ENCODE data around the gene IFNL1.
A peak's percentile ranks its signal among the peaks of the same experiment; 100 is the strongest.

Gene IFNL1

GRCh38 chr19:39310558-39311311 is 14.5 kb downstream of the IFNL1 start:
- peaks cover 47% of the 10 kb centered on the region for H3K27me3 Mint-ChIP-seq (ENCODE audit: low read depth)
- H3K36me3 Mint-ChIP-seq (ENCODE audit: low read depth): peaks cover 22% of the 10 kb centered on the region
- H3K4me3 Mint-ChIP-seq: peak overlapping the region in 1 of 3 experiments; percentile 34
- H3K27ac Mint-ChIP-seq: no peak overlapping the region
- peaks cover 13% of the 10 kb centered on the region for H3K4me1 Mint-ChIP-seq
- TF ChIP-seq, protein P1, sequence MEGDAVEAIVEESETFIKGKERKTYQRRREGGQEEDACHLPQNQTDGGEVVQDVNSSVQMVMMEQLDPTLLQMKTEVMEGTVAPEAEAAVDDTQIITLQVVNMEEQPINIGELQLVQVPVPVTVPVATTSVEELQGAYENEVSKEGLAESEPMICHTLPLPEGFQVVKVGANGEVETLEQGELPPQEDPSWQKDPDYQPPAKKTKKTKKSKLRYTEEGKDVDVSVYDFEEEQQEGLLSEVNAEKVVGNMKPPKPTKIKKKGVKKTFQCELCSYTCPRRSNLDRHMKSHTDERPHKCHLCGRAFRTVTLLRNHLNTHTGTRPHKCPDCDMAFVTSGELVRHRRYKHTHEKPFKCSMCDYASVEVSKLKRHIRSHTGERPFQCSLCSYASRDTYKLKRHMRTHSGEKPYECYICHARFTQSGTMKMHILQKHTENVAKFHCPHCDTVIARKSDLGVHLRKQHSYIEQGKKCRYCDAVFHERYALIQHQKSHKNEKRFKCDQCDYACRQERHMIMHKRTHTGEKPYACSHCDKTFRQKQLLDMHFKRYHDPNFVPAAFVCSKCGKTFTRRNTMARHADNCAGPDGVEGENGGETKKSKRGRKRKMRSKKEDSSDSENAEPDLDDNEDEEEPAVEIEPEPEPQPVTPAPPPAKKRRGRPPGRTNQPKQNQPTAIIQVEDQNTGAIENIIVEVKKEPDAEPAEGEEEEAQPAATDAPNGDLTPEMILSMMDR (IDR thresholded peaks at IDR 0.05; ENCODE audit: unreplicated experiment in 3 of 3): no peak
- H3K9me3 Mint-ChIP-seq: no peaks in the 10 kb centered on the region

DNA sequence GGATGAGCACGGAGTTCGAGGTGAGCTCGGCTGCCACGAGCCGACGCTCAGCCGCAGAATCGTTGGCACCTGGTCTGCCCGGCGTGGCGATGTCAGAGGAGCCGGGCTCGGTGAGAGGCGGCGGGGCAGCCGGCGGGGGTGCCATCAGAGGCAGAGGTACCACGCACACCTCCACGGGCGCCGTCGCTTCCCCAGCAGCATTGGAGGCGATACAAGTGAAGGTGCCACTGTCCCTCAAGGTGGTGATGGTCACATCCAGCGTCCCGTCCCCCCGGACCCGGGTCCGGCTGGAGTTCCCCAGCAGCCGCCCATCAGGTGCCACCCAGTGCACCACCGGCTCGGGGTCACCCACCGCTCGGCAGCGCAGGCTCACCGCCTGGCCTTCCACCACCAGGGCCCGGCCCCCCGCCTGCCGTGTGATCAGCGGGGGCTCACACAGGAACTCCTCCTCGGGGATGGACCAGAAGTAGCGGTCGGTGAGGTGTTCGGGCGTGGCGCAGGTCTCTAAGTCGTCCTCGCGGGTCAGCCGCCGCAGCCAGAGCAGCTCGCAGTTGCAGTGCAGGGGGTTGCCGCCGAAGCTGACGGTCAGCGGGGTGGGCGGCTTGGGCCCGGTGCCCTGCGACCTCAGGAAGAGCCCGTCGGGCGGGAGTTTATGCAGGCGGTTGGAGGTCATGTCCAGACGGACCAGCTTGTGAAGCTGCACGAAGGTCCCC is 18.0 kb downstream of the IFNL1 start:
- H3K4me1 Mint-ChIP-seq: peaks cover 5% of the 10 kb centered on the region
- H3K27me3 Mint-ChIP-seq (ENCODE audit: low read depth): peaks cover 27% of the 10 kb centered on the region
- H3K4me3 Mint-ChIP-seq: no peak overlapping the region
- H3K27ac Mint-ChIP-seq: no peak overlapping the region
- H3K9me3 Mint-ChIP-seq: no peaks in the 10 kb centered on the region
- TF ChIP-seq, protein P1 (IDR thresholded peaks at IDR 0.05; ENCODE audit: unreplicated experiment in 3 of 3): no peak
- H3K36me3 Mint-ChIP-seq (ENCODE audit: low read depth): peaks cover 25% of the 10 kb centered on the region

- H3K4me1 Mint-ChIP-seq: peaks cover 9% of the 10 kb centered on the region
- no peak overlapping the region for H3K27ac Mint-ChIP-seq
- H3K9me3 Mint-ChIP-seq: no peaks in the 10 kb centered on the region
- H3K4me3 Mint-ChIP-seq: no peak overlapping the region
- TF ChIP-seq, protein P1 (IDR thresholded peaks at IDR 0.05; ENCODE audit: unreplicated experiment in 3 of 3): no peak
- H3K27me3 Mint-ChIP-seq (ENCODE audit: low read depth): peaks cover 19% of the 10 kb centered on the region
- peaks cover 16% of the 10 kb centered on the region for H3K36me3 Mint-ChIP-seq (ENCODE audit: low read depth)
These were observed 19.7 kb downstream of the IFNL1 start for GRCh38 chr19:39315933-39316332.

- TF ChIP-seq, protein P1 (IDR thresholded peaks at IDR 0.05; ENCODE audit: unreplicated experiment in 3 of 3): no peak
- Mint-ChIP-seq H3K9me3 (no peaks in the 10 kb centered on the region), H3K4me3 (peak overlapping the region; percentile 1 to 54 (median 48)), H3K36me3 (ENCODE audit: low read depth) (peaks cover 11% of the 10 kb centered on the region), H3K27ac (no peak overlapping the region), H3K27me3 (ENCODE audit: low read depth) (peaks cover 19% of the 10 kb centered on the region), H3K4me1 (peaks cover 9% of the 10 kb centered on the region)
These were observed 20.6 kb downstream of the IFNL1 start for GRCh38 chr19:39316627-39317321.

DNA sequence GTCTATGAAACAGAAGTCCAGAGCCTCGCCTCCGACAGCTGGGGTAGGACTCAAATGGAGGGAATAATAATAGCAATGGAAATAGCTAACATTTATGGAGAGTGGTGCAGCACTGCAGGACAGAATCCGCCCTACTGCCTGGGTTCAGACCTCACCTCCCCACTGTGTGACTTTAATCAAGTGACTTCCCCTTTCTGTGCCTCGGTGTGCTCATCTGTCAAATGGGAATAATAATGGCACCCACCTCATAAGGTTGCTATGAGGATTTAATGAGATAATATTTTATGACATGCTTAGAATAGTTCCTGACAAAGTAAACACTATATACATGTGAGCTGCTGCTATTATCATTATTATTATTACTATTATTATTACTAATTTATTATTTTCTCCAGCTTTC is 21.3 kb downstream of the IFNL1 start:
- TF ChIP-seq, protein P1 (IDR thresholded peaks at IDR 0.05; ENCODE audit: unreplicated experiment in 3 of 3): no peak
- no peak overlapping the region for H3K4me3 Mint-ChIP-seq
- H3K27ac Mint-ChIP-seq: no peak overlapping the region
- H3K36me3 Mint-ChIP-seq (ENCODE audit: low read depth): peaks cover 11% of the 10 kb centered on the region
- H3K9me3 Mint-ChIP-seq: no peaks in the 10 kb centered on the region
- peaks cover 21% of the 10 kb centered on the region for H3K27me3 Mint-ChIP-seq (ENCODE audit: low read depth)
- H3K4me1 Mint-ChIP-seq: peaks cover 9% of the 10 kb centered on the region

Data from nephron (organoid).